ENCODE measurements around the gene MAP7D2. TPM values are rescaled to one million over a fixed set of nuclear protein-coding genes. Genes with fewer than 3 reads are reported as not detected.

The MAP7D2 gene
- total and polyA plus RNA-seq, 9 of the 15 experiments (the other 6 are each of a cell fraction or from before 2014, with no cell fraction given) = 0.01 to 0.04 (median 0.03) TPM; not detected in 4

DNA sequence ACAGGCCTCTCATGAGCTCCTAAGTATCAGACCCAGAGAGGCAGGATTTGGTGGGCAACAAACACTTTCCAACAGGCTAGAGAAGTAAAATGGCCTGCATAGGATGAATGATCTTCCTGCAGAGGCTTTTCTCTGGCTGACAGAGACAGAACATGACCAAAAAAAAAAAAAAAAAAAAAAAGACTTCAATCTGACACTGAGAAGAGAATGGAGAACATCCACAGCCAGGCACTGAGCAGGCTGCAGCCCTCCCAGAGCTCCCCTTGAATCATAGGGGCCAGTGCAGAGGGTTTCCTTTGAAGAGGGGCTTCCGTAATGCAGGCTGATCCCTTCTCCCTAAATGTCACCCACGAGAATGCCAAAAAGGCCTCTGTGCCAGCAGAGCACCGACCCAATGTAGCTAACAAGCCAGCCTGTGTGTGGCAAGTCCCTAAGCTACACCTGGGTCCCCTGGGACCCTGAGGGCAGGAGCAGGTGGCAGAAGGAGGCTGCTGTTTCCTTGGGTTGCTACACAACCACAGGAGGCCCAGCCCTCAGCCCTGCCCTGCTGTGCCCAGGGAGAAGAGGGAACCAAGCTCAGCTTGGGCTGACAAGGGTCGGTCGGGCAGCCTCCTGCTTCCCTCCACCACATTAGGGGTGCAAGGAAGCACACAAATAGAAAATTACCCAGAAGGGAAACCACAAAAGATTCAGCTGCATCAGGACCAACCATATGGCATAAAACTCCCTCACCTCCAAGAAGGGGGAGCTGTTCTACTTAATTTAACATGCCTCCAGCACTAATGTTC, 55.6 kb downstream of the MAP7D2 start:
- Histone ChIP-seq H2AFZ (ENCODE audit: low read depth, low read length) (no peak overlapping the region), H3K9me1 (ENCODE audit: control insufficient read depth, insufficient read depth, low read length) (no peaks in the 10 kb centered on the region), H3K27me3 (ENCODE audit: control insufficient read depth in 2 of 2, insufficient read depth in 2 of 2, low read length in 2 of 2) (peaks cover 0 to 23% of the 10 kb centered on the region in 2 experiments; a peak in 3 of 5 replicates), H3K79me2 (ENCODE audit: control insufficient read depth, insufficient read depth, low read length) (no peaks in the 10 kb centered on the region), H3K4me3 (no peak overlapping the region), H3K27ac (ENCODE audit: extremely low read depth, low read depth, low read length) (no peak overlapping the region), H3K4me1 (replicated peaks in 1 of 2; ENCODE audit: control insufficient read depth in 2 of 2, insufficient read depth in 2 of 2, low read length in 2 of 2) (no peaks in the 10 kb centered on the region), H3K9ac (ENCODE audit: insufficient read depth in 1 of 2, low read depth in 2 of 2, low read length in 2 of 2) (no peak overlapping the region), H3K4me2 (ENCODE audit: insufficient read depth, low read length) (no peak overlapping the region), H3K9me3 (replicated peaks; ENCODE audit: control insufficient read depth, insufficient read depth, low read depth, low read length) (no peaks in the 10 kb centered on the region), H4K20me1 (replicated peaks; ENCODE audit: control insufficient read depth, insufficient read depth, low read length) (no peaks in the 10 kb centered on the region; the same call in 1 of the 2 replicates), H3K36me3 (ENCODE audit: control insufficient read depth, insufficient read depth, low read length) (no peaks in the 10 kb centered on the region)
- ChIA-PET CTCF (ENCODE audit: low intra/inter-chr PET ratio) (no interaction called here), POLR2A (no interaction called here)
- ATAC-seq = no peak
- WGBS (ENCODE audit: insufficient coverage, low coverage, missing lambda C conversion rate) = 0% methylated on average over 3 of the region's 5 CpGs
- intact Hi-C loops (cut with micrococcal nuclease) (loop anchor here (5.0 kb wide), 1 partner anchor 381 kb away; no protein-coding TSS in a partner anchor), in situ Hi-C loops (cut with MboI) (loop anchor here (10.0 kb wide), 1 partner anchor 156 kb away; no protein-coding TSS in a partner anchor)
- TF ChIP-seq, protein P1, sequence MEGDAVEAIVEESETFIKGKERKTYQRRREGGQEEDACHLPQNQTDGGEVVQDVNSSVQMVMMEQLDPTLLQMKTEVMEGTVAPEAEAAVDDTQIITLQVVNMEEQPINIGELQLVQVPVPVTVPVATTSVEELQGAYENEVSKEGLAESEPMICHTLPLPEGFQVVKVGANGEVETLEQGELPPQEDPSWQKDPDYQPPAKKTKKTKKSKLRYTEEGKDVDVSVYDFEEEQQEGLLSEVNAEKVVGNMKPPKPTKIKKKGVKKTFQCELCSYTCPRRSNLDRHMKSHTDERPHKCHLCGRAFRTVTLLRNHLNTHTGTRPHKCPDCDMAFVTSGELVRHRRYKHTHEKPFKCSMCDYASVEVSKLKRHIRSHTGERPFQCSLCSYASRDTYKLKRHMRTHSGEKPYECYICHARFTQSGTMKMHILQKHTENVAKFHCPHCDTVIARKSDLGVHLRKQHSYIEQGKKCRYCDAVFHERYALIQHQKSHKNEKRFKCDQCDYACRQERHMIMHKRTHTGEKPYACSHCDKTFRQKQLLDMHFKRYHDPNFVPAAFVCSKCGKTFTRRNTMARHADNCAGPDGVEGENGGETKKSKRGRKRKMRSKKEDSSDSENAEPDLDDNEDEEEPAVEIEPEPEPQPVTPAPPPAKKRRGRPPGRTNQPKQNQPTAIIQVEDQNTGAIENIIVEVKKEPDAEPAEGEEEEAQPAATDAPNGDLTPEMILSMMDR (IDR thresholded peaks at IDR 0.05 in 2 of 3, conservative IDR thresholded peaks at IDR 0.05 in 1 of 3; ENCODE audit: insufficient read depth in 2 of 3, low read depth in 1 of 3, low read length in 3 of 3) = peak in 1 of 3 experiments; percentile 2; a peak in 1 of 6 replicates
- no peak for TF ChIP-seq ZNF57 (CRISPR knock-in tag; IDR thresholded peaks at IDR 0.05)
- no peak for TF ChIP-seq U2AF2 (optimal IDR thresholded peaks at IDR 0.05; ENCODE audit: low read depth, low read length)
- no peak for TF ChIP-seq BRCA1 (IDR thresholded peaks at IDR 0.05)
- no peak for TF ChIP-seq BRCA1 (CRISPR knock-in tag; IDR thresholded peaks at IDR 0.05)
- no peak for TF ChIP-seq ZNF143 (CRISPR knock-in tag; IDR thresholded peaks at IDR 0.05)
- no peak for TF ChIP-seq MAFF (IDR thresholded peaks at IDR 0.05; ENCODE audit: low read length)
- TF ChIP-seq, protein P2, sequence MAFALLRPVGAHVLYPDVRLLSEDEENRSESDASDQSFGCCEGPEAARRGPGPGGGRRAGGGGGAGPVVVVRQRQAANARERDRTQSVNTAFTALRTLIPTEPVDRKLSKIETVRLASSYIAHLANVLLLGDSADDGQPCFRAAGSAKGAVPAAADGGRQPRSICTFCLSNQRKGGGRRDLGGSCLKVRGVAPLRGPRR (CRISPR knock-in tag; IDR thresholded peaks at IDR 0.05) = no peak
- no peak for DNase-seq (ENCODE audit: extremely low read depth in 1 of 4, low spot score in 3 of 4)
- BruUV-seq (replicated peaks) = no TSS peak
- FAIRE-seq = no peak
